NB4 (cell line): ENCODE results near the gene FXR1.

Experiments used
- CTCF ChIP-seq: IDR thresholded peaks from one replicate; pipeline ENCODE4 v1.5.1; 2012; ENCODE audit warnings: low read depth, low read length
- TF ChIP-seq, protein P1 (sequence below): IDR thresholded peaks from 2 replicates; pipeline ENCODE4 v1.6.1; 2011; ENCODE audit warnings: low read depth, low read length

- TF ChIP-seq, protein P1, sequence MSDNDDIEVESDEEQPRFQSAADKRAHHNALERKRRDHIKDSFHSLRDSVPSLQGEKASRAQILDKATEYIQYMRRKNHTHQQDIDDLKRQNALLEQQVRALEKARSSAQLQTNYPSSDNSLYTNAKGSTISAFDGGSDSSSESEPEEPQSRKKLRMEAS: no peak
- no peak for TF ChIP-seq CTCF
These were observed 2.9 kb upstream of the FXR1 start for GRCh38 chr3:180909369-180910127.
